NAMALWA (cell line): Measurements from ENCODE around the gene TCF12.
"Not testable (repeated sequence)": the region's sequence is repeated elsewhere in the genome, so short reads cannot be mapped to it uniquely, and the experiment has no call there.

ENCODE experiments used
- DNase-seq: peaks from one replicate; pipeline ENCODE4 v3.0.0-alpha.2; 2015; ENCODE audit warnings: low spot score

The TCF12 gene

DNA sequence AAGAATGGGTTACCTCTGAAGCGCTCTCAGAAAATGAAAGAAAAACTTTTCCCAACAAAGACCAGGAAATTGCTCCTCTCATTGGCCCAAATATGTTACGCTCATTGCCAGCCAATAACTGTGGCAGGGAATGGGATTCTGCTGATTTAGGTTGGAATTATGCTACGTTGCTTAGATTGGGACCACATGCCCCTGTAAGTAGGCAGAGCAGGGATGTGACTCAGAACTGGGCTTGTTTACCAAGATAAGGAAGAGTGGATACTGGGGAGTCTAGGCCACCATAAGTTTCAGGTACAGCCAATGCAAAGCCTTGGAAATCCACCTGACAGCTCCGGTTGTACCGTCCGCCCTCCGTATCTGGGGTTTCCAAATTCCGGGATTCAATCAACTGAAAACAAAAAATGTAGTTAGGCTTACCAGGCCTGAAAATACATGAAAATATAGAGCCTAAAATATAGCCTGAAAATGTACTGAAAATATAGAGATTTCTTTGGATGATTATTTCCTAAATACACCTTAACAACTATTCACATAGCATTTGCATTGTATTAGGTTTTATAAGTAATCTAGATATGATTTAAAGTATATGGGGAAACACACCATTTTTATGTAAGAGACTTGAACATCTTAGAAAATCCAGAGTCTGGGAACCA, 1.5 kb upstream of the TCF12 start:
- DNase-seq, result no peak

DNA sequence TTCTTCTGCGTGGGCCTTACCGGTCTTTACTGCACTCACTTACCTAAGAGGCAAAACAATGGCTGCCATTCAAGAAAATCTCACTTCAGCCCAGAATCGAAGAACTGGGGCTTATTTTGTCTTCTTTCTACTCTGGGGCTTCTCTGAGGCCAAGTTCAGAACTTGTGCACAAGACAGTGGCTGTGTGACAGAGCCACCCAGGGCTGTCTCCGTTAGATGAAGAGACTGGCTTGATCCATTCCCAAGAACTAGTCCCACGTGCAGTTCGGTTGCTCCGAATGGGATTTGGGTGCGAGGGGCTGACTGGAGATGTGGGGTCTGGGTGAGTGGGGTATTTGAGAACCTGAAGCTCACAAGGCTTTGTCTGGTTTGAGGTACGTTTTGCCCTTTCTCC, 795 bp upstream of the TCF12 start:
- DNase-seq, result peak; percentile 59

DNA sequence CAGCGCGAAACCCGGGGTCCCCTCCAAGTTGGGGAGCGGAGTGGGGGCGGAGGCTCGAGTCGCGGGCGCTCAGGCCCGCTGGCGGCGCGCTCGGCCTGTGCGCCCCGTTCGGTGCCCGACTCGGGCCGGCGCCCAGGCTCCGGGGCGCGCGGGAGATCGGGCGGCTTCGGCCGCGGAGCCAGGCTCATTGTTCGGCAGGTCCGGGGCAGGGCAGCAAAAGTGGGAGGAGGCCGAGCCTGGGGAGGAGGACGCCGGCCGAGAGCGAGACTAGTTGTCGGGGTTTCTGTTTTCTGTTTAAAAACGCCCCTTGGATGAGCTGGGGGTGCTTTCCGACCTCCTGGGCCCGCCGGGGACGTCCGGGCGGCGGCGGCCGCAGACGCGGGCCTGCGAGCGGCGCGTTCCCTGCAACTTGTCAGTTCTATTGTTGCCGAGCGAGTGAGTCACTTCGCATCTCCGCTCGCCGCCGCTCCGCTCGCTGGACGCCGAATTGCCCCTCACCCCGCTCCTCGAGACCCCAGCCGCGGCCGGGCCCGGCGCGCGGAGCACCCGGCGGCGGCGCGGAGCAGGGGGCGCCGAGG, 676 bp downstream of the TCF12 start:
- peak; percentile 64 for DNase-seq

DNA sequence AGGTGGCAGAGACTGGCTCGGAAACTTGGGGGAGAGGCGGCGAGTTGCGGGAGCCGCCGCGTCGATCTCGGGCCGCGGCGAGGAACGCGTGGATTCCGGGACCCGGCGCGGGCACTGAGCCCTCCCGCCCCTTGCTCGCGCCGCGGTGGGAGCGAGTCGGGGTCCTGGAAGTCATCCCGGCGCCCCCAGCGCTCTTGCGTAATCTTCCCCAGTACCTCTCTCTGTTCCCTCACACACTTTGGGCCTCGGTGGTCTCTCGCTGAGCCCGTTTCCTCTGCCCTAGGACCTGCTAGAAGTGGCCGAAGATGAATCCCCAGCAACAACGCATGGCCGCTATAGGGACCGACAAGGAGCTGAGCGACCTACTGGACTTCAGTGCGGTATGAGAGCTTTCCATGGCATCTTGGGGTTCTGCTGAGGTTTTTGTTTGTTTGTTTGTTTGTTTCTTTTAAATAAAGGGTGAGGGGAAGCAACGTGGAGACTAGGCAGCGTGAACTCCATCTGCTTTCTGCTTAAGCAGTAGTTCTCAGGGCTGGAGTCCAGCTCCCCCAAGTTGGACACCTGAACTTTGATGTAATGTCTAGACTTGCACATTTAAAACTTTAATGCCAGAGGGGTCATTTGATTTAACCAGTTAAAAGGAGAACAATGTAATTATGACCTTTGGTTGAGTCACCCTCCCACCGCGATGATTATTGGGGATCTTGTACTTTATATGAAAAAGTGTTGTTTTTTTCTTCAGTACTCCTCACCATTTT, 1.3 kb downstream of the TCF12 start:
- peak; percentile 60 for DNase-seq

DNA sequence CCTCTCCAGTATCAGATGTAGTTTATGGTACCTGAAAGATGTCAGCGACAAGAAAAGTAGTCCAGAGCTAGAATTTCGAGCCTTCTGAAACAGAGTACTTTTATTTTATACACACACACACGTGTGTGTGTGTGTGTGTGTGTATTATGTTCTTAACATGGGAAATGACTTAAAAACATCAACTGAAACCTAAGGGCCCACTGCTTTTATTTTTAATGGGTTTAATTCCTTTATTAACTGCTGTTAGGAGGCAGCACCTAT, 1.9 kb downstream of the TCF12 start:
- no peak for DNase-seq

DNA sequence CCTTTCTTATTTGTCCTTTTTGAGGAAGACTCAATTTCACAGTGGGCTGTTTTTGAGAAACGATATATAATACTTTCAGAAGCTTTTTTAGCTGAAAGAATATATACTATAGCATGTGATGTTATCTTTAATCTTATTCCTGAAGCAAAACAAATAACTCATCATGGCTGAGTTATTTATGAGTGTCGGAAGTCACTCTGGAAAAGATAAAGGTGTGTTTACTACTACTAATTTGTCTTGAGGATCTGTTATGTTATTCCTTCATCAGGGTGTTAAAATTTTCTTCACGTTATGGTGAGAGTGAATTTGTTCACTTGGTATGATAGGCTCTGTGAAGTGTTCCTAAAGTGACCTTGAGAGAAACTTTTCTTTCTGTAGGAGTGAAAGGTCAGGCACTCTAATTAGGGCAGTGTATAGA, 4.7 kb downstream of the TCF12 start:
- no peak for DNase-seq

DNA sequence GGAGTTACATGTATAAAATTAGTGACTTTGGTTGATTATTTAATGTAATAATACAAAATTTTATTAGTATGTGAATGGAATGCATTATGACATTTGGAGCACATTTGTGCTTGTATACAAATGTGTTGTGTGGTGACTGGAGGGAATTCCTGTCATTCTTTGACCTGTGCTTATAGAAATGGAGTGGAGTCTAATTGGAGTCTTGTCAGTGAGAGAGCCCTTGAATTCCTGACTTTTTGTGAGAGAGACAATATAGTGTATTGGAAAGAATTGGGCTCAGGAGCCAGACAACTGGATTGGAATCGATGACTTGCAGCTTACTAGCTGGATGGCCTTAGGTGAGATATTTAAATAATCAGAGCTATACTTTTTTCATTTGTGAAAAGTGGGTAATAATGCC, 9.4 kb downstream of the TCF12 start:
- DNase-seq, result no peak

DNA sequence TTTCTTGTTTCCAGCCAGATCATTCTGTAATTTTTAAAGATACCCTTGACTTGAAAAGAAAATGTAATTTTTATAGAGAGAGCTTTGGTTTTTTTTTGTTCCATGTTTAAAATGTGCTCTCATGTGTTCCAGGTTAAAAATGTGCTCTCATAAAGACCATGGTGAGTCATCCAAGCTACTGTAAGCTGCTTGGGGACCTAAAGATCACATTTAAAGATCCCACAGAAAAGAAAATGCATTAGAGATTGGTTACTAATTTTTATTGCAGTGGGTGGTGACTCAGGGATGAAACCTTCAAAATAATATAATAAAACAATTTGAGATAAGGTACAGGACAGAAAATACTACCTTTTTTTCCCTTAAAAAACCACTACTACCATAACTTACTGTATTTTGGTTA, 11.0 kb downstream of the TCF12 start:
- DNase-seq, result no peak

DNA sequence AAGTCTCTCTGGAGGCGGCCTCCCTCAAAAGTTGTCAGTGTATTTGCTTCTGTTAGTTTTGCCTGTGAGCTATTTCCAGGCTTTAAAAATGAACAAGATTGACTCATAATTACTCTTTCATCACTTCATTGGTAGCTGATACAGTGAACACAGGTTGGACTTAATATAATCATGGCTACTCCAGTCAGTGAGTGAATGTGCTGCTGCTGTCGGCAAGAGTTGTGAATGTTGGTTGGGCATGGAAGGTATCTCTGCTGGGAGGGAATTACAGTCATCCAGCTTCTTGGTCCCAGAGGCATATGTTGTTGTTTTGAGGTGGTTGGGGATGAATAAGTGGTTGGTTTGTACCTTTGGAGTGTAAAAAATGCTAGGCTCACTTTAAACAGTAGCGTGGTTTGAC, 11.5 kb downstream of the TCF12 start:
- DNase-seq, result no peak

DNA sequence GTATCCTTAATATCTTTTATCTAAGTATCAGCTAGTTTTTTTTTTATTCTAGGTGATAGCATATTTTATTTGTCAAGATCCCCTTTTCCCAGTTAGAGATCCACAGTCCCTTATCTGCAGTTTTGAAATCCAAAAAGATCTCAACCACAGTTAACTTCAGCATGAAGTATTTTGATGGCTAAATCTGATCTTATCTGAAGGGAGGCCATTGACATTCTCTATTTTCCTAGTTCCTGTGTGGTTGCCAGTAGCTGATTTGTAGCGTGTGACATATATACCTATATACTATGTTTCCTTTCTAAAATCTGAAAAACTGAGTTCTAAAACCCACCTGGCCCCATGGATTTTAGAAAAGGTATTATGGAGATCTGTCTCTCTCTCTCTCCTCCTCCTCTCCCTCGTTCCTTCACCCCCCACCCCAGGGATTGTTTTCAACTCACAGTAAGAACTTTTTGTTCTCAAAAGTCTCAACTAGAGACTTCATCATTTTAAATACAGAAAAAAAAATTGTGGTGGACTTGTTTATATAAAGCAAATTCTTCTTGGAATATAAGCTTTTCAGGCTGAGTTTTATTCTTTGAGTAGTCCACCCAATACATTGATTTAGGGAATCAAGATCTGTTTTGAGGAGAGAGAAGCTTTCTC, 12.3 kb downstream of the TCF12 start:
- no peak for DNase-seq

DNA sequence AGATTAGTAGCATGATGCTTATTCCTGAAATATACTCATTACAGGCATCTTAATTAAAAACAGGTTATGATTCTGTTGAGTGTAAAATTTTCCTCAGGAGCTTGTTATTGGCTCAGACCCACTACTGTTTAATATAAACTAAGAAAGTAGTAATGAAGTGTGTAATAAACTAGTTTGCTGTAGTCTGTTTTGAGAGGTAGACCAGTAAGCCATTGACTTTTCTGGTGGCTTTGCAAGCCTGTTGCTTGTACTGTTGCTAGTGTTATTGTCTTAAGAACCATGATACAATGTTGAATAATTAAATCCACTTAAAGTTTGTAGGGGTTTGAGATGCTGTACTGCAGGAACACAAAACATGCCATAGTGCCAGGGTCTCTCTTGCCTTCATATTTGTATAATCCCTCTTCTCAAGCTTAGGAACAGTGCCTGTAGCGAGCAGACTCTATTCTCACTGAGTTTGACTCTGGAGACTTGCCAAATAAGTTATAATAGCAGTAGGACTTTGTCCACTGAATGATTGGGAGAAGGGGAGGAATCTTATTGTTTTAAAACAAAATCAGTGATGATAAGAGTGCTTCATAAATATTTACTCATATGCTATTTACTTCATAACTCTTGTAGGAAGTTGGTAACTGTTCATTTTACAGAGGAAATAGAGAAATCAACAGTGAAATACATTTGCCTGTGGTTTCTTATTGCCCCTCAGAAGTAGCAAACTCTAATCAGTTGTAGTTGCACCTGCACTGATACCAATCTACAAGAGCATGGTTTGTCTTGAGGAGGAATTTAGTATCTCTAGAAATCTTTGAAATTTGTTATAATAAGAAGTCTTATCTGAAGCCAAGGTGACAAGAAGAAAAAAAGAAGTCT, 13.4 kb downstream of the TCF12 start:
- DNase-seq, result peak; percentile 36

DNA sequence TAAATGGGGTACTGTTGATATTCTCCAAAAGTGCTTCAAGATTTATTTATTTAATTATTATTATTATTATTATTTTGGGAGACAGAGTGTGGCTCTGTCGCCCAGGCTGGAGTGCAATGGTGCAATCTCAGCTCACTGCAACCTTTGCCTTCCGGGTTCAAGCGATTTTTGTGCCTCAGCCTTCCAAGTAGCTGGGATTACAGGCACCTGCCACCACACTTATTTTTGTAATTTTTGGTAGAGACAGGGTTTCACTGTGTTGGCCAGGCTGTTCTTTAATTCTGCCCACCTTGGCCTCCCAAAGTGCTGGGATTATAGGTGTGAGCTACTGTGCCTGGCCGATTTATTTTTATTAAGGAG, 14.0 kb downstream of the TCF12 start:
- not testable (repeated sequence) for DNase-seq

DNA sequence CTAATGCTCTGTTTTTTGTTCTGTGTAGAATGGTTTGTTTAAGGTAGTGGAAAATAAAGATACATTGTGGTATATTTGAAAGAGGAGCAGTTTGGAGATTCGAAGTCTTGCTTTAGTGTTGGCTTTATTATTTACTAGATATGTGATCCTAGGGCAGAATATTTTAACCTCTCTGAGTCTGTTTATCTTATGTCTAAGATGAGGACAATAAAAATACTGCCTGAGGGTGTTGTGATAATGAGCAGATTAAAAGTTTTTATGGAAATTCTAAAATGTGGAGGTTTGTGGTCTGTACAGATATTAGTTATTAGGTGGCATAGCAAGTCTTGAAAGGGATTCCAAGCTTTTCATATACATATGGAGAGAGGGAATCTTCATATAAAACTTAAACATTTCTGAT, 15.0 kb downstream of the TCF12 start:
- DNase-seq, result no peak

DNA sequence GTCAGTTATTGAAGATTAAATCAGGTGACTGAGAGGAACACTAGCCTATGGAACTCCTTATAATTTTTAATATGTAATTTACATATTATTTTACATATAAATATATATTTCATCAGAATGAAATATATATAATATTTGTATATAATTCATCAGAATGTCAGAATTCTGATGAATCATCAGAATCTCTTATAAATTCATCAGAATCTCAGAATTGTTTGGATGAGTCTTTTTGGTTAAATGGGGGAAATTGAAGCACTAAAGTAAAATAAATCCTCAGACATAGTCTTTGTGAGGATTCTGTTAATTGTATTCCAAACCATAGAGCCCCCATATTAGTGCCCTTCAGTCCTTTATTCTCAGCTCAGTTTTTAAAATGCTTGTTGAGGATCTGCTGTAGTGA, 15.4 kb downstream of the TCF12 start:
- no peak for DNase-seq

DNA sequence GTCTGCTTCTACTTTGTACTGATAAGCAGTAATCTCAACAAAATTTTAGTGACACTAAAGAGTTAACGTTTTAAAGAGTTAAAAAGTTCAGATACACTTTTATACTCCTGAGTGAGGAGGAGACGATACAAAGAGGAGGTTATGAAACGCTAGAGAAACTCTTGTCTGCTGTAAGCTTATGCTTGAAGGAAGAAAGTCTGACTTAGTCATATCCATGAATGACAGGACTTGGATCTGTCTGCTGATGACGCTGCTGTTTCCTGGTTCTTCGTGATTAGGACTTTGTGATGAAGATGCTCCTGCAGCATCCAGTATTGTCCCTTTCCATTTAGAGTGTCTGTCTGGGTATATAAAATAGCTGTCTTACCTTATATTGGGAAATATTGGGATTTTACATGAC, 15.8 kb downstream of the TCF12 start:
- DNase-seq, result no peak

DNA sequence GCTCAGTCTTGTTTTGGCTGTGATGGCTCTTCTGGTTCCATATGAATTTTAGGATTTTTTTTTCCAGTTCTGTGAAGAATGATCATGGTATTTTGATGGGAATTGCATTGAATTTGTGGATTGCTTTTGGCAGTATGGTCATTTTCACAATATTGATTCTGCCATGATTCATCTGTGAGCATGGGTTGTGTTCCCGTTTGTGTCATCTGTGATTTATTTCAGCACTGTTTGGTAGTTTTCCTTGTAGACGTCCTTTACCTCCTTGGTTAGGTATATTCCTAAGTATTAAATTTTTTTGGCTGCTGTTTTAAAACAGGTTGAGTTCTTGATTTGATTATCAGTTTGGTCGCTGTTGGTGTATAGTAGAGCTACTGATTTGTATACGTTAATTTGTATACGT, 18.5 kb downstream of the TCF12 start:
- no peak for DNase-seq

DNA sequence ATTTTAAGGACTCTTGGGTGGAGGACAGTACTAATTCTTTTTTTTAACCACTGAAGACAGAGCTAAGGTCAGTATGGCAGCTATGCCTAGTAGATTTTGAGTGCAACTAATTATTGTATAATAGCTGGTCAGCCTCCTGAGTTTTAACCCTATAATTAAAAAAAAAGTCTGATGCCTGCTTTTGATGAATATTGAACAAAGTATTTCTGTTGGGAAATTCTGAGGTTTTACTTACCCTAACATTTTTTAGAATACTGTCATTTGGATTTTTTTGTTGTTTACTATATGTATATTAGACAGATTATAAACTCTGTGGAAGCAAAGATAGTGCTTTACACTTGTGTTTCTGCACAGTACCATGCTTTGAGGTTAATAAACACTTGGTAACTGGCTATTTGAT, 20.8 kb downstream of the TCF12 start:
- DNase-seq, result no peak

DNA sequence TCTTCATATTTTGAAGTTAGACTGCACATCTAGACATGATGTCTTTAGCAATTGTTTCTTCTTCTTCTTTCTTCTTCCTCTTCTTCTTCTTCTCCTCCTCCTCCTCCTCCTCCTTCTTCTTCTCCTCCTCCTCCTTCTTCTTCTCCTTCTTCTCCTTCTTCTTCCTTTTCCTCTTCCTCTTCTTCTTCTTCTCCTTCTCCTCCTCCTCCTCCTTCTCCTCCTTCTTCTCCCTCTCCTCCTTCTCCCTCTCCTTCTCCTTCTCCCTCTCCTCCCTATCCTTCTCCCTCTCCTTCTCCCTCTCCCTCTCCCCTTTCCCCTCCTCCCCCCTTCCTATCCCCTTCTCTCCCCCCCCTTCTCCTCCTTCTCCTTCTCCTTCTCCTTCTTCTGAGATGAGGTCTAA, 21.9 kb downstream of the TCF12 start:
- DNase-seq, result no peak

DNA sequence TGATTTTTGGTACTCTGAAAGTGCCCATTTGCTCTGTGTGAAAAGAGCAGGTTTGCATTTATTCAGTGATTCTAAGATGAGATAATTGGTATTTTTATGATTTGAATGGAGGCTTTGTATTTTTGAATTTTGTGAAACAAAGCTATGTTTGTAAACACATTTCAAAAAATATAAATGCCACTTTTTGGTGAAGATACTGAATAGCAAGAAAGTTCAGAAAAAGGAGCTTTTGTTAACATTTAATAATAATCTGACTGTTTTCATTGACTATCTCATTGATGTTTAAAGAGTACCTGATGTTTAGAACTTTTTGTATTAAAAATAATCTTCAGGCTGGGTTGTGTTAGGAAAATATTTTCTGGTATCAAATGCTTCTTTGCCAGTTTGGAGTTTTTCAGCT, 23.7 kb downstream of the TCF12 start:
- DNase-seq, result no peak

DNA sequence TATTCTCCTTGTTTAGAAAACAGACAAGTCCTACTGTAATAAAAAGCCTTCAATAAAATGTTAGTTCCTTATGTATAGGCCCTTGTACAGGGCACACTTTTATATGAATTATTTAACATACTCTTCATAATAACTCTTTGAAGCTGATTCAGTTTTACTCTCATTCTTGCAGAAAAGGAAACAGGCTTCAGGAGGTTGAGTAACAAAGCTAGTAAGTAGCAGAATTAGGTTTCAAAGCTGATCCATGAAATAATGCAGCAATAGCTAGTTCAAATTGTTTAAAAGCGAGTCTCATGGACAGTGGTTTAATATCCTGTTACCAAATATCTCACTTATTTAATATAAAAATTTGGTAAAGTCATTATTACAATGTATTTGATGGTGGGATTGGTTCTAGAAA, 25.0 kb downstream of the TCF12 start:
- DNase-seq, result no peak

DNA sequence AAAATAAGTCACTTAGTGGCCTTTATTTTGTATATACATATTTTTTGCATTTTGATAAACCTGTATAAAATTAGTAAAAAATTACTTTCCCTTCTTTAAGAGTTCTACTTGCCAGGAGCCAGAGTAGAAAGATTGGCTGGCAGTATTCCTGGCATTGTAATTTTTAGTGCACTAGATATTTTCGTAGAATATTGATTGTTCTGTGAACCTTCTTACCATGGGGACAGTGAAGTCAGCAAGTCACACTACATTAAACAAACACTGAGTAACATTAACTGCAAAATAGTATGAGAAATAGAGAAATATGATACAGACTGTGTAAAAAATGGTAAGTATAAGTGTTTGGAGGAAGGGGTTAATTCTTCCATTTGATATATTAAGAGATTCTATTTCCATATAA, 26.0 kb downstream of the TCF12 start:
- no peak for DNase-seq

DNA sequence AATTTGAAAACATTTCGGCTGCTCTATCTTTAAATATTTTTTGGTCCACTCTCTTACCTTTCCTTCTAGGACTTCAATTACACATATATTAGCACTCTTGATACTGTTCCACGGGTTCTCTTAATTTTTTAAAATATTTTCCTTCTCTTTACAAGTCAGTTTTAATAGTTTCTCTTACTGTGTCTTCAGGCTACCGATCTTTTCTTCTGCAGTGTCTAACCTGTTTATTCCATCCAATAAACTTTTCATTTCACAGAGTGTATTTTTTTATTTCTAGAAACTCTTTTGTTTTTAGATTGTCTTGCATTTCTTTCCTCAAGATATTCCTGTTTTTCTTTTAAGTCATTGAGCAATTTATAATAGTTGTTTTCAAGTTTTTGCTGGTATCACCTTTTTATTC, 27.7 kb downstream of the TCF12 start:
- no peak for DNase-seq
